C1 segment of cervical spinal cord (tissue), 14 donors: ENCODE results near the gene NT5C1B.
"Not testable (repeated sequence)": the region's sequence is repeated elsewhere in the genome, so short reads cannot be mapped to it uniquely, and the experiment has no call there.

ENCODE experiments used
- DNase-seq, 14 donors: peaks; one replicate each; lab custom pipeline; 2025; lab: John Stamatoyannopoulos, UW

The NT5C1B gene

DNA sequence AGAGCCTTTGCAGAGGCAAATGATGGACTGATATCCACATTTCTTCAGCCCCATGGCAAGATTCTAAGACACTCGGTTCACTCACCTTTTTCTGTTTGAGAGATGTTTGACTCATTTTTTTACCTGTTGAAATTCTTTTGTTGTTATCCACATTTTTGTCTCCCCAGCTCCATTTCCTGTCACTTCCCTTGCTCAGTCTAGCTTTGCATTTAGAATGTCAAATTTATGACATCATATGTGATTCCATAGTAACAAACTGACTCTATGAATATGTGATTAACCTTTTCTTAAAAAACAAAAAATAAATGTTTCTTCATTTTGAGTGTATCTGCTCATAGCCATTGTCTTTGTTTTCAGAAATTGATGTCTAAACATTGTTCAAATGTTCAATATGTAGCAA is at the start of gene NT5C1B:
Gene NT5C1B, minus strand, starts transcription at position 216 of the 400 bp plus-strand sequence. Its CDS starts 101 bp downstream, at position 115.
- DNase-seq: no peak

DNA sequence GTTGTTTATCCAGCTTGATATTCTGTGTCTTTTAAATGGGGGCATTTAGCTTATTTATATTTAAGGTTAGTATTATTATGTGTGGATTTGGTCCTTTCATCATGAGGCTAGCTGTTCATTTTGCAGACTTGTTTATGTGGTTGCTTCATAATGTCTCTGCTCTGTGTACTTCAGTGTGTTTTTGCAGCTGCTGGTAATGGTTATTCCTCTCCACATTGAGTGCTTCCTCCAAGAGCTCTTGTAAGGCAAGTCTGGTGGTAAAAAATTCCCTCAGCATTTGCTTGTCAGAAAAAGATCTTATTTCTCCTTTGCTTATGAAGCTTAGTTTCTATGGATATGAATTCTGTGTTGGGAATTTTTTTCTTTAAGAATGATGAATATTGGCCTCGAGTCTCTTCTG is 47.8 kb upstream of the NT5C1B start:
- no peak for DNase-seq

DNA sequence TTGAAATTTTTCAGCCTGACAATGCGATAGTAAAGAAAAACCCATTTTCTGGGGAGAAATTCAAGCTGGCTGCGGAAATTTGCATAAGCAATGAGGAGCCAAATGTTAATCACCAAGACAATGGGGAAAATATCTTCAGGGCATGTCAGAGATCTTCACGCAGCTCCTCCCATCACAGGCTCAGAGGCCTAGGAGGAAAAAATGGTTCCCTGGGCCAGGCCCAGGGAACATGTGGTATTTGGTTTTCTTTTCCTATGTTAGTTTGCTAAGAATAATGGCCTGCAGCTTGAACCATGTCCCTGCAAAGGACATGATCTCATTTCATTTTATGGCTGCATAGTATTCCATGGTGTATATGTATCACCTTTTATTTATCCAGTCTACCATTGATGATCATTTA is 43.3 kb upstream of the NT5C1B start:
- not testable (repeated sequence) for DNase-seq

DNA sequence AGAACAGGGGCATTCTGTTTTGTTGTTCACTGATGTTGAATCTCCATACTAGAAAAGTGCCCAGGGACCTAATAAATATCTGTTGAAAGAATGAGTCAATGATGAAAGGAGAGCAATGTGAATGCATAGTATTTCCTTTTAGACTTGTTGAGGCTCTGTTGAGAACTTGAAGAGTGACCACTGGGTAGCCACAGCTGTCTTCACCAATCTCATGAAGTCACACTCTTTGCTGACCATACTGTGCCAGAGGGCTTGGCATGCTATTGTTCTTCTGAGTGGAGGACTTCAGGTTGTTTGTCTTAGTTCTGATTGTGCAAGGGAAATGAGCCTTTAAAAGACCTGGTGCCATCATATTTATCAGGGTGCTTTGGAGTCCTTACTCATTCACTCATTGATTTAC is 41.6 kb upstream of the NT5C1B start:
- no peak for DNase-seq

DNA sequence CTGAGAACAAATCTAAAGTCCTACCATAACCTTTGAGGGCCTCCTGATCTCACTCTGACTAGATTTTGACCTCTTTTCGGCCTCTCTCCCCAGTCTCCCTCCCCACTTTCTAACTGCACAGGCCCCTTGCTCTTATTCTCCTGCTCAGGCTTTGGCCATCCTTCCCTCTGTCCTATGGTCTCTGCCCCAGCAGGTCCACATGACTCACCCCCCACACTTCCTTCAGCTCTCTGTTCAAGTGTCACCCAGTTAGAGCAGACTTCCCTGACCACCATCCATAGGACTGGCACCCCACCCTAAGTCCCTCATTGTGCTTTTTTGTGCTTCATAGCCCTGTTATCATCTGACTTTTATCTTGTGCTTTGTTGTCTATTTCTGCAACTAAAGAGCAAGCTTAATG is 41.2 kb upstream of the NT5C1B start:
- no peak for DNase-seq

DNA sequence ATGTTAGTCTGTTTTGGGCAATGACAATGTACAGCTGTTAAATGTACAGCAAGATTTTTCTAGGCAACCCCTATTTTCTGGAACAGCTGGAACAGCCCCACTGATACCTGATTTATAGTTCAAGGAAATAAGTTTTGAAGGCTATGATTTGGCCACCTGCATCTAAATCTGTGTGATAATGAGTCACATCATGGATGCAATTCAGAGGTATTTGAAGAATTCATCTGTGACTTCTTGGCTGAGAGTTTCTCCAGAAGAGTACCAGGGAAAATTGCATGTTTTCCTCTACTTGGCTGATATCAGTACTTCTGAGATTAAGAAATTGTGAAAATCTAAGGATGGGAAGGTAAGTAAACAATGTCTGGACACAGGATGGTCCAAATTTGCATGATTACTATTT is 40.7 kb upstream of the NT5C1B start:
- no peak for DNase-seq

DNA sequence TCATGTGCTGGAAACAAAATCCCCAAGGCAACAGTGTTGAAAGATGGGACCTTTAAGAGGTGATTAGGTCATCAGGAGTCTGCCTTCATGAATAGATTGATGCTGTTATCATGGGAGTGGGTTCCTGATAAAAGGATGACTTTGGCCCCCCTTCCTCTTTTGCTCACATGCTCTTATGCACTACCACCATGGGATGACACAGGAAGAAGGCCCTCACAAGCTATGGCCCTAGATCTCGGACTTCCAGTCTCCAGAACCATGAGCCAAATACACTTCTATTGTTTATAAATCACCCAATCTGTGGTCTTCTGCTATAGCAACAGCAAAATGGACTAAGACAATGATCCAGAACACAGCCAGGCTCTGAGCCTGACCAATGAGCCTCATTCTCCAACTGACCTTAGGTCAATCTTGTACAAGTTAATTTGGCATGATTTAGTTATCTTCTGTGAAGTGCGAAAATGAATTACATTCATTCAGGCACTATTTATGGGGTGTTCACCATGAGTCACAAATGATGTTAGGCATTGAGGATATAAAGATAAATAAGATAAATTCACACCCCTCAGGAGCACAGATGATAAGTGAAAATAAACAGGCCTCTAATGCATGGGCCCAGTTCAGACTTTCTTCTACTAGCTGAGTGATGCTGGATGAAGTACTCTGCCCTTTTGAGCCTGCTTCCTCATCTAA is 37.7 kb upstream of the NT5C1B start:
- DNase-seq: no peak

DNA sequence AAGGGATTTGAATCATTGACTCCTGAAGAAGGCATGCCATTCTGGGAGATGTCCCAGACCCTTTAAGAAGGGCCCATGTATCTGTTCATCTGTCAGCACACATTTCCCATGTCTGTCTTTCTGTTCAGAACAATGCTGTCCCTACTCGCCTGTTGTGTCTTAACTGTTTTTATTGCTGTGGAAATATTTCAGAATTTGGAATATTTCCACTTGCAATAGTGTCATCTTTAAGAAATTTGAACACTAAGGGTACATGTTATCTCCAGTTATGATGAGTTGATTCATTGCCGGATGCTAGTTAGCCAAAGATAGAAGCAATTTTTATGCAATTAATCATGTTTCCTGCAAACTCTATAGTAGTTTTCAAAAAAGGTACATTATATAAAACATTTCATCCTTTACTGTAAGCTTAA is 36.9 kb upstream of the NT5C1B start:
- no peak for DNase-seq

DNA sequence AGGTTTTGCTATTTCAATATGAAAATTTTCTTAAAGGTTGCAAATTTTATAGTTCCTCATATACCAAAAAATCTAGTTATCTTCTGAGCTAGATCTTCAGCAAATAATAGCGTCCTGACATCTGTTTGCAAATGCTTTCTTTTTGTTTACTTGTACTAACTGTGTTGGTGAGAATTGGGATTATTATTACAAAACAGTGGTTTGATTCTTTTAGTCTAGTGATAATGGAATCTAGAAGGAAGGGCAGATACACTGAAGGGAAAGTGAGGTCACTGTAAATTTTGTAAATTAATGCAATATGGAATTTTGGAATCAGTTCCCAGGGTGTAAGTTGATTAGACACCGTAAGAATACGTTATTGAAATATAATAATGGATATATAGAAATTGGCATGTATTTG is 36.2 kb upstream of the NT5C1B start:
- no peak for DNase-seq

DNA sequence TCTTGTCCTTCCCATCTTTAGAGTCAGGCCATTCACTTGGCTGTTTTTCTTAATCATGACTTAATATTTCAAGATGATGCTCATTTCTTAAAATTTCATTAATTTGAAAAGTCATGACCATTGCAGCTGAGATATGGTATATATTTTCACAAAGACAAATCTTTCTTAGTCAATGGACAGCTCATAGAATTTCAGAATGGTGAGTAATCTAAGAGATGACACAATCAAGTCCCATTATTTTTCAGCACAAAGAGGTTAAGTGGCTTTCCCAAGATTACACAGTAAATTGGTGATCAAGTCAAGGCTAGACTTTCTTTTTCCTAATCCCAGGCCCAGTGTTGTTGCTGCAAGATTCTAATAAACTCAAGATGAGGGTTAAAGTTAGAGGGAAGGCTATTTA is 34.4 kb upstream of the NT5C1B start:
- DNase-seq: no peak

DNA sequence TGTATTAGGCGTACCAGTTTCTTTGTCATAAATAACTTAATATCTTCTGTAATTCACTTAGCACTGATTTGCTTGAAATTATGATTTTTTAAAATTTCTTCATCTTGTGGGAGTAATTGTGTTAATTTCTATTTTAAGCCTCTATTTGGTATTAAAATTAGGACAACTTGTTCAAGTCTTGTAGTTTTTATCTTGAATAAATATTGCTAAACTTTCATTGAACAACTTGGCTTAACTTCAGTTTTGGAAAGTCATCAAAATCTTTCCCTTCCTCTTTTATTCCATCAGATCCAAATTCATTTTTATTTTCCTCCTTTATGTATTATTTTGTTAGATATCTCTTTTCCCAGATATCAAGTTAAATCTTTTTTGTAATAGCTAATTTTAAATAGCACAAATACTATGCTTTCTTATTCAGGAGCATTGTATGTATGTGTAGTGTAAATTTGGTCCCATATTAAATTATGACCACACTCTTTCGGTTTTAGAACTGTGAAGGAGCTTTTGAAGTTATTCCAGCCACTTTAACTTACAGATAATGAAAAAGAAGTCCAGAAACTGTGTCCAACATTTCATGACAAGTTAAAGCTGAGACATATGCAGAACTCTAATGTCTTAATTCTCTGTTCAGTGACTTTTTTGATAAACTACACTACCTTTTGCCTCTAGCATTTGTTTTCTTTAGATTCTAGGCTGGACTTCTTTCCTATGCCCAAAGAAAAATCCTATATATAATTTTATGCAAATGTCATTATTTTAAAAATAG is 31.7 kb upstream of the NT5C1B start:
- DNase-seq: no peak

DNA sequence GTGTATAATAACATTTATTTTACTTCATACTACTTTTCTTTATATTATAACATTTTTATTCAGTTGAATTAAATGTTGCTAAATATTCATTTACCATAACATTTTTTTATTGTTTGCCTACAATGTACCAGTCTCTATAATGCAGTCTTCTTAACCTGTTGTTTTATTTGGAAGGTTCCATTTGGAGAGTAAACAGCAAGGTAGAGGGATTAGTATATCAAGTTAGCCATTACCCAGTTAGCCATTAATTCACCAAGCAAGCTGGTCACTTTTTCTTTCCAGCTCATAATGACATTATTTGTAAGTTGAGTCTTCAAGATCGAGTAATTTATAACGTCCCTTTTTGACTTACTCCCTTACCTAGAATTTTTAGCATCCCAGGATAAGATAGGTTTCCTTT is 29.7 kb upstream of the NT5C1B start:
- DNase-seq: no peak

DNA sequence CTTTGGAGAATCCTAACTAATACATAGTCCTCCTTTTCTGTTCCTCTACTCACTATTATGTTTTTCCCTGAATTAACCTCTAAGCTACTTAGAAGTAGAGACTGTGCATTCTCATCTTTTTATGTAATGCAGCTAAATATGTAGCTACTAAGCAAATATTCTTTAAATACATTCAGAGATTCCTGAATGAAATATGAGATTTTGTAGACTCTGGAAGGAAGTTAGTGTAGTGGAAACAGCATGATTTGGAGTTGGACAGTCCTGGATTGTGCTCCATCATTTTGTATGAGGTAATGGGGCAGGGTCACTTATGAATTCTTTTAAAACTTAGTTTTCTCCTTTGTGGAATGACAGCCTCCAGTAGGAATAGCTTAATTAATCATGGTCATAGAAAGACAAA is 24.7 kb upstream of the NT5C1B start:
- DNase-seq: no peak

DNA sequence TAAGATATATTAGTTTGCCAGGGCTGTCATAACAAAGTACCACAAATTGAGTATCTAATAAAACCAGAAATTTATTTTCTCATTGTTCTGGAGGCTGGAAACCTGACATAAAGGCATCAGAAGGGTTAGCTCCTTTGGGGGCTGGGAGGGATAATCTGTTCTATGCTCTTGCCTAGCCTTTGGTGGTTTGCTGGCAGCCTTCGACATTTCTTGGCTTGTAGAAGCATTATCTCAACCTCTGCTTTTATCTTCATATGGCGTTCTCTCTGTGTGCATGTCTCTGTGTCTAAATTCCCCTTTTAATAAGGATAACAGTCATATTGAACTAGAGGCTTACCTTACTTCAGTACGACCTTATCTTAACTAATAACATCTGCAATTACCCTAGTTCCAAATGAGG is 22.8 kb upstream of the NT5C1B start:
- DNase-seq: no peak

DNA sequence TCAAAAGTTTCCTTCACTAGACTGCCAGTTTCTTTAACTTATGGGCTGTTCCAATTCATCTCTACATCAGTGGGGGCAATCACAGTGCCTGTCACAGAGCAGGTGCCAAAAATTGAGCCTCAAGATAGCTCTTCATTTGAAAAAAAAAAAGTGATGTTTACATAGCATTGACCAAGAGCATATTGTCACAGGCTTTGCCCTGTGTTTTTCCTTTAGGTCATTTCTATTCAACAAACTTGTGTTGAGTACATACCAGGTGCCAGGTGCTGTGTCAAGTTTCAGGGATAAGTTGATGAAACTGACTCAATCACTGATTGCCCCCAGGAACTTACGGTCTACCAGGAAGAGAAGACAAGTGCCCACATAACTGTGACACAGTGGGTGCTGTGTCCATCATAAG is 22.2 kb upstream of the NT5C1B start:
- no peak for DNase-seq

DNA sequence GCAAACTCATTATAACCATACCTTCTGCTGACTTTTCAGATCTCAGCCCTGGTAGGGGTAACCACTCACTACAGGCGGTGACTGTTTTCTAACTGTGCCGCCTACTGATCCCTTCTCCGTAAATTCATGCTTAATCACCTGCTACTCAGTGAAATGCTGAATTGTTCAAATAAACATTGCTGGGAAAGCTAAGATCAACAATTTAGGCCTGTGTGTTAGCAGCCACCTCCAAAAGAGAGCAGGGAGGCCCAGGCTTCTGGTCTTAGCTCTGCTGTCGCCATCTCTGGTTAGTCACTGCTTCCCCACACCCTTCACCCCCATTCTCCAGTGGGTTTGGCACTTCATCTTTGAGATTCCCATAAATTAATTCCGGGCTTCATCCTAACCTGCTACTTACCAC is 21.8 kb upstream of the NT5C1B start:
- no peak for DNase-seq

DNA sequence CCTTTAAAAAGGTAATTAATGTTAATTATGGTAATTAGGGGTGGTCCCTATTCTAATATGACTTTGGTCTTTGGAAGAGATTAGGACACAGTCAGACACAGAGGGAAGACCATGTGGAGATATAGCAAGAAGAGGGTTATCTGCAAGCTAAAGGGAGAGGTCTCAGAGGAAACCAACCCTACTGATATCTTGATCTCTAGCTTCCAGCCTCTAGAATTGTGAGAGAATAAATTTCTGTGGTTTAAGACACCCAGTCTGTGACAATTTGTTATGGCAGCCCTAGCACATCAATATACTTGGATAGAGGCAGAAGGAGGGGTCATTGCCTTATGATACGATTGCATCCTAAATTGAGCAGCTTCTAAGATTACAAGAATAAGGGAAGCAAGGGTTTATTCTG is 21.3 kb upstream of the NT5C1B start:
- no peak for DNase-seq

DNA sequence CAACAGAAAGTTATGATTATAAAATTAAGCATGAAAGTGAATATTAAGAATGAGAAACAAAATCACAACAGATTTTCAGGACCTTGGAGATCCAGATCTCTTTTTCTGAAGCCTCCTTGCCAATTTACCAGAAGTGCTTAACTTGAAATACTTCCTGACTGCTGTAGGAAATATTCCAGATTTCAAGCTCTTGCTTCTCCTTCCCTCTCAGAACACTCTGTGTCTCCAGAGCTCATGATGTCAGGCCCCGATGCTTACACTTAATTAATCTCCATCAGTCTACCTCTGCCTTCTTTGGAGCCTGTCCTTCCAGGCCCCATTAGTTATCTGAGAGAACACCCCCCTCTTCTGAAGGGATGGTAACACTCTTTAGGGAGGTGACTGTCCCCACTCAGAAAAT is 20.7 kb upstream of the NT5C1B start:
- DNase-seq: no peak

DNA sequence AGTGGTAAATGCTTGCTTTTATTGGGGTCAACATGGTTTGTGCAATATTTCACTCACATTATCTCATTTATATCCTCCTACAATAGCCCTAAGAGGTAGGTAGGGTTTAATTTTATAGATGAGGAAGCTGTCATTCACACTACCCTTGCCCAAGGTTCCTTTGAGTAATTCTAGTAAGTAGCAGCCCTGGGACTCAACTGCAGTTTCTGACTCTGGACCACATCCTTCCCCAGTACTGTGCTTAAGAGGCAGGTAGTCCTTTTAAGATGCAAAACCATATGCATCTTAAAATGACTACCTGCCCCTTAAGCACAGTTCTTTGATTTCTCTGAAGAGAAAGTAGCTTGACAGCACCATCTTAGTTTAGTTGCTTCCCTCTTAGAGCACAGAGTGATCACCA is 15.7 kb upstream of the NT5C1B start:
- no peak for DNase-seq

DNA sequence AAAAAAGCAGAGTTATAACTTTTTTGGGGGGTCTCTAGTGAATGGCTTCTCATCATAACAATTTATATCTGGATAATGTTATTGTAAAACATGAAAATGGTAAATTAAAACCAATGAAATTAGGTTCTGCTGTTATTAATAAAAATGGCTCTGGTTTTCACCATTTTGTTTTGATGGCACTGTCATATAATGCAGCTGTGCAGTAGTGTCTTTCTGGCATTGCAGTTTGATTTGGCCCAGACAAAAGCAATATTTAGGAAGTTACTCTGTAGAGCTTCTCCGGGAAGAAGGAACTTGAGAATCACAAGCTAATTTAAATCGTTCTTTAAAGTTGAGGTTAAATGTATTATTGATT is 15.1 kb upstream of the NT5C1B start:
- DNase-seq: no peak

DNA sequence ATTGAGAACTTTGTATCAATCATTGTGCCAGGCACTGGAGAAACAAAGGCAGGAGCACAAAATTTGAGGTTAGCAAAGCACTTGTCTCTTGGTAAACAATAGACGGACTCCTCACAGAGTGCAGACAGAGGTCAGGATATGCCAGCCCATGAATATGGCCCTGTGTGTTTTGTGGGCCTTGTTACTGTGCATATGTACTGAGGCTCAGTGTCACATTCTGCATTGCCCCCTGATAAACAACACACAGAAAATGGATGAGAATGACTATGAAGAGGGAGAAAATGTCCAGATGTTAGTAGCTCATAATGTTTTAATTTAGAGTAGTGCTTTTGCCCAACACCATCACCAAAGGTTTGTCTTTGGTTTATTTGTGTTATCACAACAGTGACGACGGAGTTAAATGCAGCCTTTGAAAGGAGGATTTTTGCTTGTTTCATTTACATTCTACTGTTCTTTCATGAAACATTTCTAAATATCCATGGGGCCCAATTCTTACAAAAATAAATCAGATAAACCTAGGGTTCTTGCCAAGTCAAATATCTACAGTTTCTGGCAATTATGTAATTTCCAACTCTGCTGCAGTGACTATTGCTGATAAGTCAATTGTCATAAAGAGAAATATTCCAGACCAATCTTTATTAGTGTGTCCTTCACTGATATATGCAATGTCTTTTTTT is 14.6 kb upstream of the NT5C1B start:
- DNase-seq: no peak

DNA sequence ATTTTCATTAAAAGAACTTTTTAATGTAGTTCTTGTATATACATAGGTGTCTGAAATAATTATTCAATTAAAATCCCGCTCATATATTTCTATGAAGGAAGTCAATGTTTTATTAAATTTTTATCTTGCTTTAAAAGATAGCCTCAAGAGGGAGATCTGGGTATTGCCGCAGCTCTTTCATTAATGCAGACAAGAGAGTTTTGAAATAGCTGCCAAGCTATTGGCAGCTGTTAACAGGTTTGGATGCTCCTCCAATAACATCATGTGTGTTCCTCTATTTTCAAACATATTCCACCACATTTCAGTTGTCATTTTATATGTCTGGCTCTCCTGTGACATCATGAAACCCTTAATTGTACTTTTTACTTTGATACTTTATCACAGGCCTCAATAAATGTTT is 12.9 kb upstream of the NT5C1B start:
- DNase-seq: no peak

DNA sequence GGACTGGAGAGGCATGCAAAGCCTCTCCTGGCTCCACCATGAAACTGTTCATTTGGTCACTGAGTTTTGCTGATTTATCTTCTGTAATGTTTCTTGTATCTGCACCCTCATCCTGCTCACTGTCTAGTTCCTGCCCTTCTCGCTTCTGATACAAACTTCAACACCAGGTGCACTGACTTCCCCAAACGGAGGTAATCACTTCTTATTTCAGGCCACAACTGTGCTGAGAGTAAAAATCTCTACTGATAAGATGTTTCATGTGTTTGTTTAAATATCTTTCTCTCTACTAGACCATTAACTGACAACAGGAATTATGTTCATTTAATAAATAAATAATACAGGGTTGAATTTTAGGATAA is 10.9 kb upstream of the NT5C1B start:
- no peak for DNase-seq
